ENCODE results near the gene MROH7.

The MROH7 gene

DNA sequence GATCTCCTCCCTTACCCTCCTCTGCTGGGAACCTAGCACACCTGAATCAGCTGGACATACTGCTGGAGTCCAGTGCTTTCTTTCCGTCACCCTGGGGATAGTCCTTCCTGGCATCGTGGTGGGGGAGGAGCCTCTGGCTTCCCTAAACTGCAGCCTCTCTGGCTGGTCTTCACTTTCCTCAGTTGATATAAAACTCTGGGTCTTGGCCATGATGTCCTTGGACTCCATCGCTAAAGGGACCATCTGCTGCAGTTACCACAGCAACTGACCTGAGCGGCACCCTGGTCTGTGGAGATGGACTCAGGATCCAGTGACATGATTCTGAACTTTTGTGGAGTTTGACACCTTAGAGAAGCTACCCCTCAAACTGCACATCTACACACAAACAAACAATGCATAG lies 99.9 kb downstream of the MROH7 start:
- DNase-seq (ENCODE audit: low read depth in 2 of 2) = no peak

DNA sequence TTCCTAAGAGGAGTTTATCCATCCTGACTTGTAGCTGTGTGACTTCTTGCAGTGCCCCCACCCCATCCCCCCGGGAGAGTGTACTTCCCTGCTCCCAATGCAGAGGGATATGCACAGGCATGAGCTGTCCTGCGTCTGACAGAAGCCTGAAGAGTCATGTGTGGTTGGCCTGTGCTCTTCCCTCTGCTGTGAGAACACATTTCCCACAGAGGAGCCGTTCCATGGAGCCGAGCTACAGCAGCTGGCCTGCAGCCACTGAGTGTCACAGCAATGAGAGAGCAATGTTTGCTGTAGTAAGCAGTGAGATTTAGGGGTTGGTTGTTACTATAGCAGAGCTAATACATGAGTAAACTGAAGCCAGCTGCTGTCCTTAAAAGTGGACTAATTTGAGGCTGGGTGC lies 100.7 kb downstream of the MROH7 start:
- DNase-seq (ENCODE audit: low read depth in 2 of 2) = no peak

DNA sequence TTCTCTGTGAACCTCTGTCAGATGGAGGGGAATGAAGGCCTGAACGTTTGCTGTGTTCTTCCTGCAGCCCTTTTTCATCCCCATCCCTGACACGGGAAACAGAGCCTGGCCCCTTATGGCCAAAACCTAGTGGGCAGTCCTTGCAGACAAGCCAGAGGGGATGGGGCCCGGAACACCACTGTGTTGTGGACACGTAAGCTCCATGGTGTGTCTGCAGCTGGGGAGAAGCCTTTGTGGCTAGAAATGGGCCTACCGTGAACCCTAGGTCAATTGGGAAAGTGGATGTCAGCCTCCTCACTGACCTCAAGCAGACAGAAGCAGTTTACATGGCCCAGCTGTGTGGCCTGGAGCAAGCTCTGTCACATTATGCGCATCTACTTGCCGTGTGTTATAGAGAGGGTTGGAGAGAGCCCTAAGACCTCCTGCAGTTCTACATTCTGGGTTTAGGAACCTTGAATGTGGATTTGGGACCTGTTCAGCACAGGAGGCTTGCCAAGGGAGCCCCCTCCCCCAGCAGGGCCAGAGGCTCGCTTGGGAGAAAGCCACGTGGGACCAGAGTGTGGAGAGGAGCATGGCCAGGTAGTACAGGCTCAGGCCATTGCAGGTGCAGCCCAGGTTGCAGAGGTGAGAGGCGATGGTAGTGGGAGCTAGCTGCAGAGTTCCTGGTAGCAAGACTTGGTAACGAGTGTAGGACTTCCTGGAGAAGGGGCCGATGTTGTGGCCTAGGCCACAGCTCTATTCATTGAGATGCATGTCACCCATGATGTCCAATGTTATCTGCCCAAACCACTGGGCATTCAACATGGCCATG lies 102.0 kb downstream of the MROH7 start:
- DNase-seq (ENCODE audit: low read depth in 2 of 2) = no peak

DNA sequence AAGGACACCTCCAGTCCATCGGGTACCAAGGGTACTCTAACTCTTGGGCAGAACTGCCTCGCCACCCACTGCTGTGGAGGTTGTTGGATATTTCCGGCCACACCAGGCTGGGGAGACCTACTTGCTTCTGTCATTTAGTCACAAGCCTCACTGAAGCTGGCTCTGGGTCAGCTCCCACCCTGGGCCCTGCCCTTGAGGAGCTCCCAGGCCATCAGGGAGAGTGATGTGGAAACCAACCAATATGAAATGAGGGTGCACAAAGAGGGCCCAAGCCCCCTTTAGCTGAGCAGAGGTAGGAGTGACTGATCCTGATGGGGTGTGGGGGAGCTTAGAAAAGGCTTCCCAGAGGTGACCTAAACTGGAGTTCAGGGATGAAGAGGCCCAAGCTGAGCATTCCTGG lies 103.1 kb downstream of the MROH7 start:
- no peak for DNase-seq (ENCODE audit: low read depth in 2 of 2)

DNA sequence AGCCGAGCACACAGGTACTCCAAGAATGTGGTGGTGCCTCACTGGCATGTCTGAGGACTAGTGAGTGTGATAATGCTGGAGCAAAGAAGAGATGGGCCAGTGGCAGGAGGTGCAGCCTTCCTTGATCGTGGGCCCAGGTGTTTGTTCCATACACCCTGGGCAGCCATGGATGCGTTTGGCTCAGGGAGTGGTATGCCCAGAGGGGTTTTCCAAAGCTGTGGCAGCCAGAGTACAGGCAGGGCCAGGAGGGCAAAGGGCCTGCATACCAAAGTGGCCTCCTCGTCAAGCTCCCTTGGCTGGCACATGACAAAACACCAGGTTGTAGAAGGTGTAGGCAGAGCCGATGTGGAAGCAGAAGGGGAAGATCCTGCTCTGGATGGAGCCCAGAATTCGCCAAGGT lies 103.7 kb downstream of the MROH7 start:
- DNase-seq (ENCODE audit: low read depth in 2 of 2) = no peak

DNA sequence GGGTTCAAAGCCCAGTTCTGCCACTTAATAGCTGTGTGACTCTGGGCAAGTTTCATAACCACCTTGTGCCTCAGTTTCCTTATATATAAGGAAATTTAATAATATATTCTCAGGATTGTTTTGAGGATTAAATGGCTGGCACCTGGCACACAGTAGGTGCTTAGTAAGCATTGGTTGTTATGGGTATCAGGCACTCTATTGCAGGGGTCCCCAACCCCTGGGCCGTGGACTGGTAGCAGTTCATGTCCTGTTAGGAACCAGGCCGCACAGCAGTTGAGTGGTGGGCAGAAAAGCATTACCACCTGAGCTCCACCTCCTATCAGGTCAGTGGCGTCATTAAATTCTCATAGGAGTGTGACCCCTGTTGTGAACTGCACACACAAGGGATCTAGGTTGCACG lies 104.3 kb downstream of the MROH7 start:
- no peak for DNase-seq (ENCODE audit: low read depth in 2 of 2)

DNA sequence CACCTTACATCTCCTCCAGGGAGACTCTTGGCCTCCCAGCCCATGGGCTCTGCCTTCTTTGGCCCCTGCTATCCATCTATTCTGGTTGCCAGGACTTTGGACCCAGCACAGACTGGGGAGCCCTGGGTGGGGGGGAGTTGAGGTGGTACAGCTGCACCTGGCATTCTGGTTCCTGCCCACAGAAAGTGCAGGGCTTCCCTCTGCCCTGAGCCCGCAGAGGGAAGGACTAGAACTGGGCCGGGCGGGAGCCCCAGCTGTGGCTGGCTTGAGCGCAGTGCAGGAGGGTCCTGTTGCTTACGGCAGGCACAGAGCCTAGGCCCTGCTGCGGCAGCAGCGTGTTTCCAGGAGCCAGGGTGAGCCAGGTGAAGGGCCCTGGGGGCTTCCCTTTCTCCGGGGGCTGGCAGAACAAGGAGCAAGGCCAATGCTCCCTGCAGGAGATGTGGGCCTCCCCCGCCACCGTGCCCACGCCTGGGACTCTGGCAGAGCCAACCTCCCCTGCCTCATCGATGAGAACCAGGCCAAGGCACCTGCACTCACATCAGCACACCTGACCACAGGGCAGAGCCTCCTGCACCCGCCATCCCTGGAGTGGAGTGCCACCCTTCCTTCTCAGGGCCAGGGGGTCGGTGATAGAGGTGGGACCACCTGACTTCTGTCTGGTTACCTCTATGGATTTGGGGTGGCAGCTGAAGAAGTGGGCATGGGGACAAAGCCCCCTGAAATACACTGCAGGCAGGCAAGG lies 106.7 kb downstream of the MROH7 start:
- DNase-seq (ENCODE audit: low read depth in 2 of 2) = no peak

DNA sequence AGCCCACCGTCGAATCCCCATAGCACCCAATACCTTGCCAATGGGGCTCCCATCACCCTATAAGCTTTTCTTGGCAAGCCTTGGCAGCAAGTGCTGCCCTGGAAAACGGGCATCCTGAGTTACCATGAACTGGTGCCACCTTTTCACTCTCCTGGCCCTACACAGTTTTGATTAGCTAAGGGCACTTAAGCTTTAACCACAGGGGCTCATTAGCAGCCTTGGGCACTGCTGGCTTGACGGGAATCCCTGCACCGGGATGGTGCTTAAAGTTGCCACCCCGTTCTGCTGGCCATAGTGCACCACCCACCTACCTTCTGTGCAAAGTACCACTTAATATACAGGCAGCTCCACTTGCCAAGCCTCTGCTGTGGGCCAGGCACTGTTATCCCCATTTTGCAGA lies 109.0 kb downstream of the MROH7 start:
- no peak for DNase-seq (ENCODE audit: low read depth in 2 of 2)

DNA sequence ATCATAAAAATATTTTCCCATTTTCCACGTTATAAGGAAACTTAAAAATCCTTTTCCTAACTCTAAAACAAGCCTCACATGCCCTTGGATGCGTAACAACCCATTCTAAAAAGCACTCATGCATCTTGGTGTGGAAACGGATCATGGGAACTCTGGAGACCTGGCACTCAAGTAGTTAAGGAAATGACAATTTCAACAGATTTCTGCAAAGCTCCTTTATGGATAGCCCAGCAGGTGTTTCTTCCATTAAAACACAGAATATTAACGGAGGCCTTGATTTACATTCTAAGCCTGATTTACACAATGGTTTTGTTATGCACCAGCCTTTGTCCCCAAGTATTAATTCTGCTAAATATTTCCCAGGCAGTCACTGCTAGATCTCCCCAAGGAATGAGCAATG lies 109.8 kb downstream of the MROH7 start:
- DNase-seq (ENCODE audit: low read depth in 2 of 2) = no peak

DNA sequence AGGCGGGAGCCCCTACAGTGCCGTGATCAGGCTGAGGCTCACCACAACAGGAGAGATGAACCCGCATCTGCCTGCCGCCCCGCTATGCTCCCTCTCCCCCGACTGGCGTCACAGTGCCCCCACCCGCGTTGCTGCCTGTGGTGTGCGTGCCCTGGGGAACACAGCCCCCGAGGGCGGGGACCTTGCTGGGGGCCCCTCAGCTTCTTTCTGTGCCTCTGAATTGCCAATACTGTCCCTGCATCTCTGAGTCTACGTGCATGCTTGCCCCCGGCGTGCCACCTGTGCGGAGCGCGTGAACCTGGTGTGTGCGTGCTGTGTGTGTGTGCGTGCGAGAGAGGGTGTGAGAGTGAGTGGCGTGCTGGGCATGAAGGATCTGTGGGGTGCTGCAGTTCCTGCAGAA lies 112.5 kb downstream of the MROH7 start:
- no peak for DNase-seq (ENCODE audit: low read depth in 2 of 2)

DNA sequence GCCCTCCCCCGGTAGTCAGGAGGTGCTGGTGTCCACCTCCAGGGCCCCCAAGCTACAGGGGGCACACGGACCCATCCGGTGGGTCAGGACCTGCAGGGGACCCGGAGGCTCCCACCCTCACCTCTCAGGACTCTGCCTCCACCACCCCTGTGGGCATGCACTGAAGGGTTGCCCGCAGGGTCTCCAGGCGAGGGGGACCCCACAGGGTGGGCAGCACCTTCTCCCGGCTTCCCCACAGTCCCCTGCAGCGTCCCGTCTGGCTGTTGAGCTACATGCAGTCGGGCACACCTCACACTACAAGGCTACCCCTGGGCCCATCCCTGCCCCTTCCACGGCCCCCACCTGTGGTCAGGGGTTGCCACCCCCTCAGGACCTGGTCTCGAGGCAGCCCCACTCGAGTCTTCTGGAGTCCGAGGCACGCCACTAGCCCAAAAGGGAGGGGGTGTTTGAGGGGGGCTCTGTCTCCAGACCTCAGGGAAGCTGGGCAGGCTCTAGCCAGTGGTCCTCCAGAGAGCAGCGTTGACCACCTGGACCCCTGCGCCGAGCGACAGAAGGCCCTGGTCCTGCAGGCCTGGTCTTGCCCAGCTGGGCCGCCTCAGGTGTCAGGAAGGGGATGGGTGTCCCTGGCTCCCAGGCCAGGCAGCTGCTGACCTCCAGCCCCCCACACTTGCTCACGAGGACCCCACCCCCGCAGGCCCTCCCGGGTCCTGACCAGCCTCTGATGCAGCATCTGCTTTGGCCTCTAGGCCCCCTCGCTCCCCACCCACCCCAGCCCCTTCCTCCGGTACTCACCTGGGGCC lies 113.1 kb downstream of the MROH7 start:
- no peak for DNase-seq (ENCODE audit: low read depth in 2 of 2)

DNA sequence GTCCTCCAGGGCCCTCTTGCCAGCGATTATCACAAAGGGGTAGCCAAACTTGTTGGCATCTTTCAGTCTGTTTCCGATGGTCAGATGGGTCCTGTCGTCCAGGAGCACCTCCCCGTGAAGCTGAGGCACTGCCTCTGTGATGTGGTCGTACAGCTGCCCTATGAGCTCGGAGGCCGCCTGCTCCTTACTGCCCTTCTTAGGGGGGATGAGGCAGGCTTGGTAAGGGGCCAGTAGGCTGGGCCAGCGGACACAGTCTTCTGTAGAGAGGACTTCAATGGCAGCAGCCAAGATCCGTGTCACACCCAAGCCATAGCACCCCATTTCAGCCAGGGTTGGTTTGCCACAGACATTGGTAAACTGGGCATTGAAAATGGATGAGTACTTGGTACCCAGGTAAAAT lies 116.2 kb downstream of the MROH7 start:
- DNase-seq (ENCODE audit: low read depth in 2 of 2) = no peak

DNA sequence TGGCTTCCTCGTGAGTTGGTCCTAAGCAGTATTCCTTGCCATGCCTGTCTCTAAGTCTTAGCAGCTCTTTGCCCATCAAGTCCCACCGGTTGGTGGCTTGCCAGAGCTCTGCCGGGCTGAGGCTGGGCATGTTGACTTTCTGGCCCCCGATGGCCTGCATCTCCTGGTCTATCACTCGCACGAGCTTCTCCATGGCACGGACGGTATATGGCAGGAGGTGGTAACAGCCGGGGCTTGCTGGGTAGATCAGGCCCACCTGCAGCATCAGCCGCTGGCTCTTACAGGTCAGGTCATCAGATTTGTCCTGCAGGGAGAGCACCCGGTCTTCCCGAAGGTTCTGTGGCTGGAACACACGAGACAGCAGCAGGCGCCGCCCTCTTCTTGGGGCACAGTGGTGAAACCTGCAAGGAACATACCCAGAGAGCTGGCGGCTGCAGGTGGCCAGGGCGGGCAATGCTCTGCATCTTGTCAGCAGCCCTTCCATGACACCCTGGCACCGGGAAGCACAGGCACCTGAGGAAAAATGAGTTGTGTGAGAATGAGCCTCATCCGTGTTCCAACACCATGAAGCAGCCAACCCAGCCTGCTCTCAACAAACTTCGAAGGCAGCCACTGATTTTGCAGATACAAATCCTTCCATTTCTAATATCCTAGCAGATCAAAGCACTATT lies 117.2 kb downstream of the MROH7 start:
- no peak for DNase-seq (ENCODE audit: low read depth in 2 of 2)
